Left lung (tissue), 10 donors: Measurements from ENCODE around the gene CLRN1. TPM values are rescaled to one million over a fixed set of nuclear protein-coding genes. Genes with fewer than 3 reads are reported as not detected.
"Not testable (repeated sequence)": the region's sequence is repeated elsewhere in the genome, so short reads cannot be mapped to it uniquely, and the experiment has no call there.

Experiments used
- ATAC-seq: fragments of 200-7000 bp; cut with Tn5 transposase; one replicate; pipeline ENCODE4 v1.9.1; 2020; ENCODE audit warnings: moderate library complexity
- DNase-seq, 4 donors: peaks; one replicate each; pipeline ENCODE4 v3.0.0-alpha.2; 2013 to 2020
- H3K27ac ChIP-seq, 2 donors: fragments of 200-600 bp; sonication (generic) in 1 of 2; one replicate each; pipeline versions ENCODE4 v1.5.0 to v1.8.0; 2020 to 2021
- H3K27me3 ChIP-seq, 2 donors: fragments of 200-600 bp; sonication (generic) in 1 of 2; one replicate each; pipeline versions ENCODE4 v1.5.0 to v1.8.0; 2020 to 2021
- H3K36me3 ChIP-seq, 2 donors: fragments of 200-600 bp; sonication (generic) in 1 of 2; one replicate each; pipeline versions ENCODE4 v1.5.0 to v1.8.0; 2020 to 2021
- H3K4me1 ChIP-seq, 2 donors: fragments of 200-600 bp; one replicate each; pipeline ENCODE4 v1.8.0; 2021
- H3K4me3 ChIP-seq, 2 donors: fragments of 200-600 bp; sonication (generic) in 1 of 2; one replicate each; pipeline versions ENCODE4 v1.5.0 to v1.8.0; 2020 to 2021; ENCODE audit warnings: mild to moderate bottlenecking in 1 of 2
- H3K9me3 ChIP-seq, 2 donors: fragments of 200-600 bp; sonication (generic) in 1 of 2; one replicate each; pipeline versions ENCODE4 v1.5.0 to v1.8.0; 2020 to 2021
- intact Hi-C, 2 donors: fragments of 100-400 bp; cut with DNase I; formaldehyde crosslinking; loops; one replicate each; pipeline versions ENCODE4 v1.11.2 to v1.14.2; 2022
- polyA plus RNA-seq, 6 donors: library from polyadenylated mRNA; unstranded; fragments of 120-200 nt; gene quantifications; one replicate each; pipeline ENCODE4 v1.2.1, GENCODE V29; 2013; ENCODE audit not compliant: insufficient read length in 6 of 6
- total RNA-seq, 2 donors: library from RNA; stranded (reverse); fragmentation: NEBNext Ultra II Directional; extraction: Animal tissue kit (Norgen Biotek cat#: 25700); gene quantifications; one replicate each; pipeline ENCODE4 v1.2.1, GENCODE V29; 2021
- TF ChIP-seq, protein P1 (sequence below), 2 donors: fragments of 200-600 bp; sonication (generic) in 1 of 2; IDR thresholded peaks; one replicate each; pipeline versions ENCODE4 v1.5.0 to v1.8.0; 2021; ENCODE audit warnings: antibody characterized with exemption in 2 of 2
- donor health status: DM: no; HTN: yes; CAD: no.
- donor health status: DM: no; HTN: no; CAD: no.

CLRN1 gene
- total and polyA plus RNA-seq, 8 donors = 0.15 TPM; not detected in 7

DNA sequence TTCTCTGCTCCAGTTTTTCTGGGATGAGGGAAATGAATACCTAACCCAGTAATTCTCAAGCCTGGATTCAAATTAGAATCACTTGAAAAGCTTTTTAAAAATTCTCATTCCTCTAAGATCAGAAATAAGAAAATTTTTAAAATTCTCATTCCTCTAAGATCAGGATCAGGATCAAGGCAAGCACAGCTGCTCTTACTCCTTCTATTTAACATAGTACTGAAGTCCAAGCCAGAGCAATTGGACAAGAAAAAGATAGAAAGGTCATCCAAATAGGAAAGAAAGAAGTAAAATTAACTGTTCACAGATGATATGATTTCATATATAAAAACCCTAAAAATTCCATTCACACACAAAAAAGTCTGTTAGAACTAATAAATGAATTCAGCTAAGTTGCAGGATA, 24.2 kb upstream of the CLRN1 start:
- DNase-seq (no peak), ATAC-seq (no peak)
- H3K4me1 ChIP-seq = no peaks in the 10 kb centered on the region
- intact Hi-C loops = no loop called here
- no peaks in the 10 kb centered on the region for H3K27me3 ChIP-seq
- TF ChIP-seq, protein P1, sequence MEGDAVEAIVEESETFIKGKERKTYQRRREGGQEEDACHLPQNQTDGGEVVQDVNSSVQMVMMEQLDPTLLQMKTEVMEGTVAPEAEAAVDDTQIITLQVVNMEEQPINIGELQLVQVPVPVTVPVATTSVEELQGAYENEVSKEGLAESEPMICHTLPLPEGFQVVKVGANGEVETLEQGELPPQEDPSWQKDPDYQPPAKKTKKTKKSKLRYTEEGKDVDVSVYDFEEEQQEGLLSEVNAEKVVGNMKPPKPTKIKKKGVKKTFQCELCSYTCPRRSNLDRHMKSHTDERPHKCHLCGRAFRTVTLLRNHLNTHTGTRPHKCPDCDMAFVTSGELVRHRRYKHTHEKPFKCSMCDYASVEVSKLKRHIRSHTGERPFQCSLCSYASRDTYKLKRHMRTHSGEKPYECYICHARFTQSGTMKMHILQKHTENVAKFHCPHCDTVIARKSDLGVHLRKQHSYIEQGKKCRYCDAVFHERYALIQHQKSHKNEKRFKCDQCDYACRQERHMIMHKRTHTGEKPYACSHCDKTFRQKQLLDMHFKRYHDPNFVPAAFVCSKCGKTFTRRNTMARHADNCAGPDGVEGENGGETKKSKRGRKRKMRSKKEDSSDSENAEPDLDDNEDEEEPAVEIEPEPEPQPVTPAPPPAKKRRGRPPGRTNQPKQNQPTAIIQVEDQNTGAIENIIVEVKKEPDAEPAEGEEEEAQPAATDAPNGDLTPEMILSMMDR (IDR thresholded peaks at IDR 0.05) = no peak
- H3K27ac ChIP-seq = no peak overlapping the region
- H3K36me3 ChIP-seq = no peaks in the 10 kb centered on the region
- peaks cover 0 to 5% of the 10 kb centered on the region in 2 donors for H3K9me3 ChIP-seq
- H3K4me3 ChIP-seq = no peak overlapping the region

DNA sequence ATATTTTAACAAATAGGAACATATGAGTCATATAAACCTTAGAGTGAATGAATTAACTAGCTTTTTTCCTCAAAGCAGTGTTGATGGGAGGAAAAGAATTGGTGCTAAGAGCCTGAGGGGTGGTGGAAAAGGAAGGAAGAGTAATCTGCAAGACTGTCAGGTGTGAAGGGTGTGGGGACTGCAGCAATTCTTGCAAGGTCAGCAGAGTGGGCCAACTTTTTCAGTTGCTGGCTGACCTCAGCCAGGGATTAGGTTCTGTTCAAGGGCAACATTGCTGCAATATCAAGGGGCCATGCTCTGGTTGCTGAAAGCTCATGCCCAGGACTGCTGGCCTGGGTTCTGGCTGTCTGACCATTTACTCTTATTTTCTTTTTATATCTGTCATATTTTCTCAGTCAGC, 23.0 kb upstream of the CLRN1 start:
- Histone ChIP-seq H3K9me3 (peaks cover 0 to 5% of the 10 kb centered on the region in 2 donors), H3K4me3 (no peak overlapping the region), H3K27ac (no peak overlapping the region), H3K27me3 (no peaks in the 10 kb centered on the region), H3K36me3 (no peaks in the 10 kb centered on the region), H3K4me1 (no peaks in the 10 kb centered on the region)
- TF ChIP-seq, protein P1 (IDR thresholded peaks at IDR 0.05) = no peak
- intact Hi-C loops = no loop called here
- ATAC-seq = no peak
- DNase-seq = no peak

DNA sequence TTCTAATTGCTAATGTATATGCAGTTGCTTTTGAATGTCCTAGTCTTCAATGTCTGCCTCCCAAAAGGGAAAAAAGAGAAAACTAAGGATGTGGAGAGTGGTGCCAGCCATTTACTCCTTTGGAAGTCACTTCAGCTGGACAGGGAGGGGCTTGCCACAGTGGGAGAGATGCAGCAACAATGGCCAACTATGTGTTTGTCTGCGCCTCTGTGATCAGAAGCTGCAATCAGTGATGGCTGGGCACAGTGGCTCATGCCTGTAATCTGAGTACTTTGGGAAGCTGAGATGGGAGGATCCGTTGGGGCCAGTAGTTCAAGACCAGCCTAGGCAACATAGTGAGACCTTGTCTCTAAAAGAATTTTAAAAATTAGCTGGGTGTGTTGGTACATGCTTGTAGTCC, 16.7 kb upstream of the CLRN1 start:
- no peaks in the 10 kb centered on the region for H3K27me3 ChIP-seq
- DNase-seq (no peak), ATAC-seq (no peak)

DNA sequence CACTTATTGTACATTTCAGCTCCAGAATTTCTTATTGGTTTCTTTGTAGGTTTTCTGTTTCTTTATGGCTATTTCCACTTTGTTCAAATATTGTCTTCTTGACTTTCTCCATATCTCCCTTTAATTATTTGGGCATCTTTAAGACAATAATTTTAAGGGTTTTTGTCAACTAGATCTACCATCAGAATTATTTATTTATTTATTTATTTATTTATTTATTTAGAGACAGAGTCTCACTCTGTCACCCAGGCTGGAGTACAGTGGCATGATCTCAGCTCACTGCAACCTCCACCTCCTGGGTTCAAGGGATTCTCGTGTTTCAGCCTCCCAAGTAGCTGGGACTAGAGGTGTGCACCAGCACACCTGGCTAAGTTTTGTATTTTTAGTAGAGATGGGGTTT, 15.9 kb upstream of the CLRN1 start:
- H3K4me3 ChIP-seq = not testable (repeated sequence)

More for the DNA sequence above, 16.7 kb upstream of the CLRN1 start:
- TF ChIP-seq, protein P1 (IDR thresholded peaks at IDR 0.05) = no peak
- intact Hi-C loops = no loop called here
- no peak overlapping the region for H3K4me3 ChIP-seq
- H3K27ac ChIP-seq = no peak overlapping the region
- no peaks in the 10 kb centered on the region for H3K36me3 ChIP-seq
- H3K9me3 ChIP-seq = no peaks in the 10 kb centered on the region
- H3K4me1 ChIP-seq = no peaks in the 10 kb centered on the region

DNA sequence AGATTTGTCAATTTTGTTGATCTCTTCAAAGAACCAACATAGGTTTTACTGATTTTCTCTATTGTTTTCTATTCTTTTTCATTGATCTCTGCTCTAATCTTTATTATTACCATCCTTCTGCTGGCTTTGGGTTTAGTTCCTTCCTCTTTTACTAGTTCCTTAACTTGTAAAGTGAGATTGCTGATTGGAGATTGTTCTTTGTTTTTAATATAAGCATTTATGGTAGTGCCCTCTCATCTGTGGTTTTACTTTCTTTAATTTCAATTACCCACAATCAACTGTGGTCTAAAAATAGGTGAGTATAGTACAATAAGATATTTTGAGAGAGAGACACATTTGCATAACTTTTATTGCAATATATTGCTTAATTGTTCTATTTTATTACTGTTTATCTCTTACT, 13.2 kb upstream of the CLRN1 start:
- no peaks in the 10 kb centered on the region for H3K9me3 ChIP-seq
- no peak overlapping the region for H3K27ac ChIP-seq
- intact Hi-C loops = no loop called here
- TF ChIP-seq, protein P1 (IDR thresholded peaks at IDR 0.05) = no peak
- no peaks in the 10 kb centered on the region for H3K27me3 ChIP-seq
- no peaks in the 10 kb centered on the region for H3K36me3 ChIP-seq
- no peak overlapping the region for H3K4me3 ChIP-seq
- DNase-seq (no peak), ATAC-seq (no peak)
- H3K4me1 ChIP-seq = no peaks in the 10 kb centered on the region

More for the DNA sequence above, 15.9 kb upstream of the CLRN1 start:
- ATAC-seq, H3K27ac ChIP-seq, H3K9me3 ChIP-seq, H3K4me1 ChIP-seq, H3K36me3 ChIP-seq, DNase-seq, intact Hi-C loops, H3K27me3 ChIP-seq: not testable (repeated sequence)

DNA sequence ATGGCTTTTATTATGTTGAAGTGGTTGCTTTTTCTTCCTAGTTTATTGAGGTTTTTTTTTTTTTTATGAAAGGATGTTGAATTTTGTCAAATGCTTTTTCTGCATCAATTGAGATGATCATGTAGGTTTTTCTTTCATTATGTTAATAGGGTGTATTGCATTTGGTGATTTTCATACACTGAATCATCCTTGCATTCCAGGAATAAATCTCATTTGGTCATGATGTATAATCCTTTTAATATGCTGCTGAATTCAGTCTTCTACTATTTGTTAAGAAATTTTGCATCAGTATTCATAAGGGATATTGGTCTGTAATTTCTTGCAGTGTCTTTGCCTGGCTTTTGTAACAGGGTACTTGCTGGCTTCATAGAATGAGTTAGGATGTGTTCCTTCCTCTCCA, 11.5 kb upstream of the CLRN1 start:
- Histone ChIP-seq H3K36me3 (no peaks in the 10 kb centered on the region), H3K4me3 (no peak overlapping the region), H3K27me3 (no peaks in the 10 kb centered on the region), H3K4me1 (no peaks in the 10 kb centered on the region), H3K27ac (no peak overlapping the region), H3K9me3 (no peaks in the 10 kb centered on the region)
- TF ChIP-seq, protein P1 (IDR thresholded peaks at IDR 0.05) = no peak
- intact Hi-C loops = no loop called here
- no peak for DNase-seq
- no peak for ATAC-seq
